ENCODE measurements around the gene HARS2.

- TF ChIP-seq, protein P1, sequence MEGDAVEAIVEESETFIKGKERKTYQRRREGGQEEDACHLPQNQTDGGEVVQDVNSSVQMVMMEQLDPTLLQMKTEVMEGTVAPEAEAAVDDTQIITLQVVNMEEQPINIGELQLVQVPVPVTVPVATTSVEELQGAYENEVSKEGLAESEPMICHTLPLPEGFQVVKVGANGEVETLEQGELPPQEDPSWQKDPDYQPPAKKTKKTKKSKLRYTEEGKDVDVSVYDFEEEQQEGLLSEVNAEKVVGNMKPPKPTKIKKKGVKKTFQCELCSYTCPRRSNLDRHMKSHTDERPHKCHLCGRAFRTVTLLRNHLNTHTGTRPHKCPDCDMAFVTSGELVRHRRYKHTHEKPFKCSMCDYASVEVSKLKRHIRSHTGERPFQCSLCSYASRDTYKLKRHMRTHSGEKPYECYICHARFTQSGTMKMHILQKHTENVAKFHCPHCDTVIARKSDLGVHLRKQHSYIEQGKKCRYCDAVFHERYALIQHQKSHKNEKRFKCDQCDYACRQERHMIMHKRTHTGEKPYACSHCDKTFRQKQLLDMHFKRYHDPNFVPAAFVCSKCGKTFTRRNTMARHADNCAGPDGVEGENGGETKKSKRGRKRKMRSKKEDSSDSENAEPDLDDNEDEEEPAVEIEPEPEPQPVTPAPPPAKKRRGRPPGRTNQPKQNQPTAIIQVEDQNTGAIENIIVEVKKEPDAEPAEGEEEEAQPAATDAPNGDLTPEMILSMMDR (IDR thresholded peaks at IDR 0.05; ENCODE audit: insufficient read depth, low read depth, low read length): no peak
- TF ChIP-seq EZH2 (IDR thresholded peaks at IDR 0.05; ENCODE audit: insufficient read depth, low read length): no peak
Measured at GRCh38 chr5:140696891-140697492, 5.7 kb downstream of the HARS2 start.

Data from astrocyte (in vitro differentiated cells and primary cell).